ENCODE results near the gene SLC35F3.

Gene SLC35F3

DNA sequence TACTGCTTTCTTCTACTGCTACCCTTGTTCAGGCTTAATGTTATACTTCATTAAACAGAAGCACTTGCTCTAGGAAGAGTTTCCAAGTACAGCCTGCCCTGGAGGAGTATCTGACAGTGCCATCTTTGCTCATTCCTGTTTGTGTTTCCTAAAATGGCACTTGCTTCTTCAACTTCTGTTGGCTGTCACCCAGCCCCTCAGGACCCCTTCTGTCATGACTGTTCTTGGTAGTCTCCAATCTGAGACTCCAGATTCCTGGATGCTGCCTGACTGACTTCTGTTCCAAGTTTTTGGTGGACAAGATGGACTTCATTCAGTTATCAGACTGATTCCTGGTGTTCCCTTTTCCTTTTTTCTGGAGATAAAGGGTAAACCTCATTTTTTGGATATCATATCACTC is 104.1 kb downstream of the SLC35F3 start:
- no peaks in the 10 kb centered on the region for H3K36me3 Mint-ChIP-seq

DNA sequence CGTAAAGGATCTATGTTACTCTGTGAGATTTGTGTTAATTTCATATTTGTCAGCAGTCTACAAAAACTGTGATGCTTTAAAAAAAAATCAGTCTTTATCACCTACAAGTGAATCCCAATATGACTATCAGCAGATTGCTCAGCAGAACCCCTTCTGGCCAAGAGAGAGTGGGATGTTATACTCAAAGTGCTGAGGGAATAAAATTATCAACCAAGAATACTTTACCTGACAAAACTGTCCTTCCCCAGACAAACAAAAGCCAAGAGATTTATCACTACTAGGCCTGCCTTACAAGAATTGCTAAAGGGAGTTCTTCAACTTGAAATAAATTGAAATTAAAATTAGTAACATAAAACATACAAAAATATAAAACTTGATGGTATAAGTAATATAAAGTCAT is 105.2 kb downstream of the SLC35F3 start:
- no peak overlapping the region for H3K27ac Mint-ChIP-seq
- H3K4me3 Mint-ChIP-seq = no peak overlapping the region
- H3K4me1 Mint-ChIP-seq (ENCODE audit: low read depth) = no peaks in the 10 kb centered on the region
- peaks cover 4% of the 10 kb centered on the region for H3K9me3 Mint-ChIP-seq (ENCODE audit: low read depth)
- peaks cover 17% of the 10 kb centered on the region for H3K27me3 Mint-ChIP-seq
- no peaks in the 10 kb centered on the region for H3K36me3 Mint-ChIP-seq

More for the DNA sequence above, 104.1 kb downstream of the SLC35F3 start:
- Mint-ChIP-seq H3K4me1 (ENCODE audit: low read depth) (no peaks in the 10 kb centered on the region), H3K27me3 (peaks cover 15% of the 10 kb centered on the region), H3K9me3 (ENCODE audit: low read depth) (peaks cover 4% of the 10 kb centered on the region), H3K4me3 (no peak overlapping the region), H3K27ac (no peak overlapping the region)

DNA sequence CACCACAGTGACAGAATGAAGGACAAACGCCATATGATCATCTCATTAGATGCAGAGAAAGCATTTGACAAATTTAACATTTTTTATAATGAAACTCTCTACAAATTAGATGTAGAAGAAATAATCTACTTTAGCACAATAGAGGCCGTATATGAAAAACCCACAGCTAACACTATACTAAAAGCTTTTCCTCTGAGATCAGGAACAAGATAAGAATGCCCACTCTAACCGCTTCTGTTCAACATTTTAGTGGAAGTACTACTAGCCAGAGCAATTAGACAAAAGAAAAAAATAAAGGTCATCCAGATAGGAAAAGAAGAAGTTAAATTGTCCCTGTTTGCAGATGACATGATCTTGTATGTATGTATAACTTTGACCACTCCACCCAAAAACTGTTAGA is 109.7 kb downstream of the SLC35F3 start:
- H3K4me3 Mint-ChIP-seq = no peak overlapping the region
- no peaks in the 10 kb centered on the region for H3K36me3 Mint-ChIP-seq
- no peak overlapping the region for H3K27ac Mint-ChIP-seq
- no peaks in the 10 kb centered on the region for H3K4me1 Mint-ChIP-seq (ENCODE audit: low read depth)
- H3K9me3 Mint-ChIP-seq (ENCODE audit: low read depth) = peaks cover 4% of the 10 kb centered on the region
- H3K27me3 Mint-ChIP-seq = peaks cover 11% of the 10 kb centered on the region

DNA sequence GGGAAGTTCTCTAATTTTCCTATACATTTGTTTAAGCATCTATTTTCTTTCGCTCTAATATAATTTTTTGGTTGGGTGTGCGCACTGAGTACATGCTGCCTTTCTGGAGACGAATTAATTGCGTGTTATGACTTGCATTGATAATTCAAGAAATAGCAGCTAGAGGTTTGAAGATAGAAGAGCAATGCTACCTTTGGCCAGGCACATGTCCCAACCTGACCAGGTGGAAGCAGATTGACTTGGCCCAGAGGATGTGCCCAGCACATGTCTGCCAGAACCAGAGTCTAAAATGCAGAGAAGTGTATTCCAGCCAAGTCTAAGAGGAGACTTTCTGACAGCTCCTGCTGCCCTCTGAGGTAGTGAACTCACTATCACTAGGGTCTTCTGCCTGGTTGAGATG is 114.3 kb downstream of the SLC35F3 start:
- Mint-ChIP-seq H3K36me3 (peaks cover 2% of the 10 kb centered on the region), H3K4me3 (no peak overlapping the region), H3K27me3 (peaks cover 11% of the 10 kb centered on the region), H3K9me3 (ENCODE audit: low read depth) (peaks cover 4% of the 10 kb centered on the region), H3K4me1 (ENCODE audit: low read depth) (no peaks in the 10 kb centered on the region), H3K27ac (no peak overlapping the region)

DNA sequence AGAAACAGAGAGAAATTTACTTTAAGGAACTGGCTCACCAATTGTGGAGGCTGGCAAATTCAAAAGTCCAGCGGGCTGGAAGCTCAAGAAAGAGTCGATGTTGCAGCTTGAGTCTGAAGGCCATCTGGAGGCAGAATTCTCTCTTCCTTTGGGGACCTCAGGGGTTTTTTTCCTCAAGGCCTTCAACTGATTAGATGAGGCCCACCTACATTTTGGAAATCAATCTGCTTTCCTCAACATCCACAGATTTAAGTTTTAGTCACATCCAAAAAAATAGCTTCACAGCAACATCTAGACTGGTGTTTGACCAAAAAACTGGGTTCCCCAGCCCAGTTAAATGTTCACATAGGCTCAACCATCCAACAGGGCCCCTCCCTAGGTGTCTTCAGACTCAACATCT is 114.9 kb downstream of the SLC35F3 start:
- Mint-ChIP-seq H3K4me3 (no peak overlapping the region), H3K27ac (no peak overlapping the region), H3K9me3 (ENCODE audit: low read depth) (peaks cover 4% of the 10 kb centered on the region), H3K4me1 (ENCODE audit: low read depth) (no peaks in the 10 kb centered on the region), H3K27me3 (peaks cover 10% of the 10 kb centered on the region), H3K36me3 (peaks cover 2% of the 10 kb centered on the region)

DNA sequence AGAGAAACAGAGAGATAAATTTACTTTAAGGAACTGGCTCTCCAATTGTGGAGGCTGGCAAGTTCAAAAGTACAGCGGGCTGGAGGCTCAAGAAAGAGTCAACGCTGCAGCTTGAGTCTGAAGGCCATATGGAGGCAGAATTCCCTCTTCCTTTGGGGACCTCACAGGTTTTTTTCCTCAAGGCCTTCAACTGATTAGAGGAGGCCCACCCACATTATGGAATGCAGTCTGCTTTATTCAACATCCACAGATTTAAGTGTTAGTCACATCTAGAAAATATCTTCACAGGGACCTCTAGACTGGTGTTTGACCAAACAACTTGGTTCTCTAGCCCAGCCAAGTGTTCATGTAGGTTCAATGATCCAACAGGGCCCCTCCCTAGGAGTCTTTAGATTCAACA is 117.8 kb downstream of the SLC35F3 start:
- no peak overlapping the region for H3K4me3 Mint-ChIP-seq
- H3K27me3 Mint-ChIP-seq = peaks cover 7% of the 10 kb centered on the region
- peaks cover 2% of the 10 kb centered on the region for H3K36me3 Mint-ChIP-seq
- H3K9me3 Mint-ChIP-seq (ENCODE audit: low read depth) = peaks cover 4% of the 10 kb centered on the region
- no peaks in the 10 kb centered on the region for H3K4me1 Mint-ChIP-seq (ENCODE audit: low read depth)
- no peak overlapping the region for H3K27ac Mint-ChIP-seq

DNA sequence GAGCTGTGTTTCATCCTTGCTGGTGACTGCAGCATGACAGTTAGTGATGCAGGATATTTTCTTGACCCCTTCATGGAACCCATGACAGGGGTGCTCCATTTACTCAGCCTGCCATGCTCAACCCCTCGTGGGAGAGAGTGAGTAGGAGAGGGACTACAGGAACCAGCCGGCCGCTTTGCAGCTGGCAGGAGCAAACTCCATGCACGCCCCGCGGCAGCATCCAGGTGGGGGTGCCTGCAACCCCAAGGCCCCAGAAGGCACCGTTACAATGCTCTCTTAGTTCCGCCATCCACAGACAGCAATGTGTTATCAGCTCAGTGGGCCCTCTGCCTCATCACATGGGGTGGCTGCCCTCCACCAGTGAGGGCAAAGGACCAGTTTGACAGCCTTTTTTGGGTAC is 135.1 kb downstream of the SLC35F3 start:
- Mint-ChIP-seq H3K9me3 (ENCODE audit: low read depth) (no peaks in the 10 kb centered on the region), H3K4me3 (no peak overlapping the region), H3K27me3 (peaks cover 14% of the 10 kb centered on the region), H3K27ac (no peak overlapping the region), H3K36me3 (no peaks in the 10 kb centered on the region), H3K4me1 (ENCODE audit: low read depth) (no peaks in the 10 kb centered on the region)

DNA sequence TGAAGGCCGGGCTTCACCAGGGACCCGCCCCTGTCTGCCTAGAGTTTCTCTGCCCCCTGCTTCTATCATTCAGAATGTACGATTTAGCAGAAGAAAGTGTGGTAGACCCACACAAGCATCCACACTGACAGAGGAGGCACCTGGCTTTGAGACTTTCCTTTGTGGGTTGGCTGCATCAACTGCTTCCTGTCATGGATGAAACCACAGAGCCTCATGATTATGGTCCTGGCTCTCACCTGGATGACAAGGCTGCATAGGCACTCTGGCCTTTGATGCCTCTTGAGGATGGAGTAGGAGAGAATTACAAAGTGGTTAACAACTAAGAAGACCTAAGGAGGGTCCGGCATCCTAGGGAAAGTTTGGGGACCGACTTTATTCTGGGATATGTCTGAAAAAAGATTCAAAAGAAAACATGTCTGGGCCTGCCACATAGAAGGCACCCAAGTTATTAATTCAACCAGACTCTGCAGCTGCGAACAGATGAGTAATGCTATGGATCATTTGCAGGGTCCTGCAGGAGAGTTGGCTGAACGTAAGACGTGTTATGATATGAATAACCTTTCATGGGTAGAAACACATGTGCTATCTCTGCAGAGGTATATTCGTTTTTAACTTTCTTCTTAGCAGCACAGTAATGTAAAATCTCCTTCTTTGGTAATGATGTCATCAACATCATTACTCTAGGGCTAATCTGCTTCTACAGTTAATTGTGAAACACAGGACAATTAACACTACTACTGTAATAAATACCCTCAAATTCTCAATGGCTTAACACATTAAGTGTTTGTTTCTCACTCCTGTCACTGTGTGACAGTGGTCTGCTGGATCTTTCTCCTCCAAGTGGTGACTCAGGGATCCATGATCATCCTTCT is 136.2 kb downstream of the SLC35F3 start:
- no peaks in the 10 kb centered on the region for H3K36me3 Mint-ChIP-seq
- no peak overlapping the region for H3K4me3 Mint-ChIP-seq
- peaks cover 8% of the 10 kb centered on the region for H3K27me3 Mint-ChIP-seq
- H3K9me3 Mint-ChIP-seq (ENCODE audit: low read depth) = no peaks in the 10 kb centered on the region
- no peaks in the 10 kb centered on the region for H3K4me1 Mint-ChIP-seq (ENCODE audit: low read depth)
- no peak overlapping the region for H3K27ac Mint-ChIP-seq

DNA sequence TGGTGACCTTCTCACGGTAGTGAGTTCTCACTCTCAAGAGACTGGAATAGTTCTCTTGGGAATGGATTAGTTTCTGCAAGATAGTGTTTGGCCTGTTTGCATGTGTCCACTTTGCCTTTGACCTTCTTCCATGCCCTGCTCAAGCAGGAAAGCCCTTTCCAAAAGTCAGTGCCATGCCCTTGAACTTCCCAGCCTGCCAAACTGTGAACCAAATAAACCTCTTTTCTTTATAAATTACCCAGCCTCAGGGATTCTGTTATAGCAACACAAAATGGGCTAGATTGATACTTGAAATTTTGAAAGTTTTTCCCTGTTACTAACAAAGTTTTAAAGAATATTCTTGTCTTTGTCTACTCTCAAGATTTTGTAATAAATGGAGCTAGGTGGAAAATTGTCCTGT is 139.6 kb downstream of the SLC35F3 start:
- peaks cover 2% of the 10 kb centered on the region for H3K27me3 Mint-ChIP-seq
- H3K4me3 Mint-ChIP-seq = no peak overlapping the region
- no peaks in the 10 kb centered on the region for H3K9me3 Mint-ChIP-seq (ENCODE audit: low read depth)
- no peaks in the 10 kb centered on the region for H3K4me1 Mint-ChIP-seq (ENCODE audit: low read depth)
- H3K27ac Mint-ChIP-seq = no peak overlapping the region
- H3K36me3 Mint-ChIP-seq = no peaks in the 10 kb centered on the region

DNA sequence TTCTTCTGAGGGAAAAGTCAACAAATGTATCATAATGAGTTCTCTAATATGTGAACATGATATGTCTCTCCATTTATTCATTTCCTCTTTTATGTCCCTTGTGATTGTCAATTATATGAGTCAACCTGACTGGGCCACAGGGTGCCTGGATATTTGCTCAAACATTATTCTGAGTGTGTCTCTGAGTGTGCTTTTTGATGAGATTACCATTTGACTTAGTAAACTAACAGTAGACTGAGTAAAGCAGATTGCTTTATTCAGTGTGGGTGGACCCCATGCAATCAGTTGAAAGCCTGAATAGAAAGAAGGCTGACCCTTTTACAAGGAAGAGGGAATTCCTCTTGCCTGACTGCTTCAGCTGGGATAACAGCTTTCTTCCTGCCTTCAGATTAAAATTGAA is 142.6 kb downstream of the SLC35F3 start:
- peaks cover 2% of the 10 kb centered on the region for H3K27me3 Mint-ChIP-seq
- H3K4me1 Mint-ChIP-seq (ENCODE audit: low read depth) = no peaks in the 10 kb centered on the region
- peaks cover 6% of the 10 kb centered on the region for H3K9me3 Mint-ChIP-seq (ENCODE audit: low read depth)
- H3K27ac Mint-ChIP-seq = no peak overlapping the region
- no peak overlapping the region for H3K4me3 Mint-ChIP-seq
- no peaks in the 10 kb centered on the region for H3K36me3 Mint-ChIP-seq

DNA sequence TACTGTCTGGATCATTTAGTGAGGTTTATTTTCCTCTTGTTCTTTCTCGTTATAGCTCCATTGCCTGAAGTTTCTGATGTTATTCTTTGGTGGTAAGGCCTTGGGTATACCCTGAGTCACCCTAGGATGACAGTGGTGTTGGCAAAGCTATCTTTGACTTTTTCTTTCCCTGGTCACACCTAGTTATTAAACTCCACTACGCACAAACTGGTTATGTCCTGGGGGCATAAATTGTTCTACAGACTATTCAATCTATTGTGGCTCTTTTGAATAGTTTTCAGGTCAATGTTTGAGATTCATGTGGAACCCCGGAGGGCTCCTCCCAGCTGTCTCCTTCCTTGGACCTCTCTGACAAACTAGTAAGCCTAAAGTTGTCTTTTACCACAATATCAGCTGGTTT is 157.7 kb downstream of the SLC35F3 start:
- Mint-ChIP-seq H3K36me3 (no peaks in the 10 kb centered on the region), H3K4me3 (no peak overlapping the region), H3K27me3 (peaks cover 3% of the 10 kb centered on the region), H3K27ac (no peak overlapping the region), H3K9me3 (ENCODE audit: low read depth) (peaks cover 3% of the 10 kb centered on the region), H3K4me1 (ENCODE audit: low read depth) (no peaks in the 10 kb centered on the region)

DNA sequence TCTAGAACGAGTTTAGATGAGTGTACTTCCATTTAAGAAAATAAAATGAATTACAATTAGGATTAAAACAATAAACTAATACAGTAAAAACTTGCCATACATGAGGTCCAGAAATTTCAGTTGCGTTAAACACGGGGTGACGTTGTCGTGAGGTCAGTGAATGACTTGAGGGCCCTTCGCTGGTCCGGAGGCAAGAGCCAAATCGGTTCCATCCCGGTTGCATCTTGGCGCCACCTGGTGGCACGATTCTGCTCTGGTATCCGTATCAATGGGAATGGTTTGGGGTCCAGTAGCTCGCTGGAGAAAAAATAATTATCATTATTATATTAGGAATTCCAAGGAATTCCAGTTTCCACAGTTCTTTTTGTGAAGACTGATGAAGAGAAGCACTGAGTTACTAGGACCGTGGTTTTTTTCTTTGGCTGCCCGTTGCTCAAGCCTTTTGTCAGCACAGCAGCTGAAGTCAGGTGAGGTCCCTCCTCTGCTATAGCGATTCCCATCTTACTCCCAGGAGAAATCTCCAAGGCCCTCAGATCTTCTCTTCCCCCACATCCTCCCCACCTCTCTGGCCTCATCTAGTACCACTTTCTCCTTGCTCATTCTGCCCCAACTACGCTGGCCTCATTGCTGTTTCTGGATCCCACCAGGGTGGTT is 161.4 kb downstream of the SLC35F3 start:
- H3K4me3 Mint-ChIP-seq = no peak overlapping the region
- H3K9me3 Mint-ChIP-seq (ENCODE audit: low read depth) = peaks cover 3% of the 10 kb centered on the region
- H3K27me3 Mint-ChIP-seq = peaks cover 3% of the 10 kb centered on the region
- H3K4me1 Mint-ChIP-seq (ENCODE audit: low read depth) = no peaks in the 10 kb centered on the region
- H3K27ac Mint-ChIP-seq = no peak overlapping the region
- no peaks in the 10 kb centered on the region for H3K36me3 Mint-ChIP-seq

DNA sequence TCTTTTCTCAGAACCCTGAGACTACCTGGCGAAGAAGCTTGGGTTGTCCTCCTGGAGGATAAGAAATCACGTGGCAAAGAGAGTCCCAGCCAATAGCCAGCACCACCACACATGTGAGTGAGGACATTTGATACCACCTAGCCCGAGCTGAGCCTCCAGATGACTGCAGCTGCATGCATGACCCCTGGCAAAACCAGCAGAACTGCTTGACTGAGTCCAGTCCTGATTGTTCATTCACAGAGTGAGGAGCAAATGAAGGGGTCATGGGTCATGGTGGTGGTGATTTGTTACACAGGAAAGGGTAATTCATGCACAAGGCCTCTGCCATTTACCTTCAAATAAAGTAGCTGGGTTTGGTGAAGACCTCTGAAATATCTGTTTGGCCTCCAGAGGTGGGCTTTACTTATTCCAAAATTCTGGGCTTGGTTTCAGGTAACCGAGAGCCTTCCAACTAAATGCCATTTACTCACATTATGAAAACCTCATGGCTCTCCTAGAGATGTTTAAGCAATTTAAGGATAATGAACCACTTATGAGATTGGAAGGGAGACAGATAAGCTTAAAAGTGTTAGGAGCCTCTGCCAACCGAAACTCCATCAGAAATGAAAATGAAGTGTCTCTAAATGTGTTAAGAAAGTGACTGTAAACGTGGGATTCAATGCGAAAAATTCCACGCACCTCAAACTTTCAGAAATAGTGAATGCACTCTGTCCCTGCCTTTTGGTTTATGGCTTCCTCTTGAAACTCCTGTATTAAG is 163.3 kb downstream of the SLC35F3 start:
- Mint-ChIP-seq H3K27ac (no peak overlapping the region), H3K27me3 (peaks cover 3% of the 10 kb centered on the region), H3K4me1 (ENCODE audit: low read depth) (no peaks in the 10 kb centered on the region), H3K36me3 (no peaks in the 10 kb centered on the region), H3K4me3 (no peak overlapping the region), H3K9me3 (ENCODE audit: low read depth) (no peaks in the 10 kb centered on the region)

DNA sequence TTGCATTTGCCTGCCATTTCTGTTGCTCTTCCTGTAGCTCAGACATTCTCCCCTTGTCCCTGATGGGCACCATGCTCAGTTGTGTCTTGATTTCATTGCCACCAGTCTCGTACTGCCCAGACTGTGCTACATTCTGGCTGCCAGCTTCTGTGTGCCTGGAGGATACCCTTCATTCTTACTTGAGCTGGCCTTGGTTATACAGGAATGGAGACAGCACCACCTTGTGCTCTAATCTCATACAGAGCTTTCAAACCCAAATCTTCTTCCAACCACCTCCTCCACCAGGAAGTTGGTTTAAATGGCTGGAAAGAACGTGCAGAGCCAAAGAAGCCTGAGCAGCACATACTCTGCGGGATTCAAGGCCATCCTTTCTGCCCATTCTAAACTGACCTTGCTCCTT is 165.3 kb downstream of the SLC35F3 start:
- Mint-ChIP-seq H3K36me3 (no peaks in the 10 kb centered on the region), H3K4me3 (no peak overlapping the region), H3K9me3 (ENCODE audit: low read depth) (no peaks in the 10 kb centered on the region), H3K4me1 (ENCODE audit: low read depth) (no peaks in the 10 kb centered on the region), H3K27me3 (peaks cover 8% of the 10 kb centered on the region), H3K27ac (no peak overlapping the region)

DNA sequence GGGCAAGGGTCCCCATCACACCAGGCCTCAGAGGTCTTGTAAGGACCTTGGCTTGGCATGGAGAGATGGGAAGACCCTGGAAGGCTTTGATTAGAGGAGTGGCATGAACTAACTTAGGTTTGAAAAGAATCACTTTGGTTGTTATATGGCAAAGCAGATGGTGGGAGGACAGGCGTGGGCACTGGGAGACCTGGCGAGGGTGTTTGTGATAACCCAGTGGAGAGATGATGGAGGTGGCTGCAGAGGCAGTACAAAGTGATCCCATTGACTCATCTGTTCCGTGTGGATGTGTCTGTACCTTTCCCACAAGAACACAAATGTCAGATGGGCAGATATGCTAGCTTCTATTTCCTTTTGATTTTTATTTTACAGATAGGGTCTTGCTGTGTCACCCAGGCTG is 168.3 kb downstream of the SLC35F3 start:
- H3K9me3 Mint-ChIP-seq (ENCODE audit: low read depth) = no peaks in the 10 kb centered on the region
- no peak overlapping the region for H3K27ac Mint-ChIP-seq
- peaks cover 5% of the 10 kb centered on the region for H3K27me3 Mint-ChIP-seq
- no peak overlapping the region for H3K4me3 Mint-ChIP-seq
- no peaks in the 10 kb centered on the region for H3K36me3 Mint-ChIP-seq
- no peaks in the 10 kb centered on the region for H3K4me1 Mint-ChIP-seq (ENCODE audit: low read depth)

Data from activated naive CD8-positive, alpha-beta T cell (primary cell).